Bone marrow (tissue), 2 donors: ENCODE results near the gene SIGLEC14.
A peak's percentile ranks its signal among the peaks of the same experiment; 100 is the strongest.

Experiments
- DNase-seq, 2 donors: peaks; one replicate each; lab custom pipeline; 2025; lab: John Stamatoyannopoulos, UW

Gene SIGLEC14

DNA sequence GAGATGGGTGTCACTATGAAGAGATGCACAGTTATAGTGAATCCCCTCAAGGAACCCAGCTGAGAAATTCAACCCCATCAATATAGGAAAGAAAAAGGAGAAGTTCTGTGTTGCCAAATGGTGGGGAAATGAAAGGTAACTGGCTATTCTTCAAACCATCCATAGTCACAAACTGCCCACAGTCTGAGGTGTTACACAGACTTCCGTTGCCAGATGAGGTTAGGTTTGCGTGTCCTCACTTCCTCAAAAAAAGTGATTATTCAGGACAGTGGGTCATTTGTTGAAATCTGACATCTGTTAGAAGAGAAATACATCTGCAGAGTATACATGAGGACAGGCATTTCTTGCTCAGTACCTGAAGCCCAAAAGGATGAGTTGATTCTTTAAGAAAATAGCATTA, 25.4 kb downstream of the SIGLEC14 start:
- no peak for DNase-seq

DNA sequence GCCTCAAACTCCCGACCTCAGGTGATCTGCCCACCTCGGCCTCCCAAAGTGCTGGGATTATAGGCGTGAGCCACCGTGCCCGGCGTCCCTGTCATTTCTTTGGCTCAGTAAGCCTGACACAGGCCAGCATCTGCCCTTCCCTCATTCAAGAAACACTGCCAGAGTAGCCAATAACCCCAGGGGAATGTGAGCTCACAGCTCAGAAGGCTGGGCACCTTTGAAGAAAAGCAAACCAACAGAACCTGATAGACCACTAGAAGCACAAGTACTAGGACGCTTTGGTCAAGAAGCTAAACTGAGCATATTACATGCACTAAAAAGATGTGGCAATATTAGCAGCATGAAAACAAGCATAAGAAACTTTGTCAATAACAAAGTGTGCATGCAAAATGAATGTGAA, 30.6 kb downstream of the SIGLEC14 start:
- DNase-seq = no peak

DNA sequence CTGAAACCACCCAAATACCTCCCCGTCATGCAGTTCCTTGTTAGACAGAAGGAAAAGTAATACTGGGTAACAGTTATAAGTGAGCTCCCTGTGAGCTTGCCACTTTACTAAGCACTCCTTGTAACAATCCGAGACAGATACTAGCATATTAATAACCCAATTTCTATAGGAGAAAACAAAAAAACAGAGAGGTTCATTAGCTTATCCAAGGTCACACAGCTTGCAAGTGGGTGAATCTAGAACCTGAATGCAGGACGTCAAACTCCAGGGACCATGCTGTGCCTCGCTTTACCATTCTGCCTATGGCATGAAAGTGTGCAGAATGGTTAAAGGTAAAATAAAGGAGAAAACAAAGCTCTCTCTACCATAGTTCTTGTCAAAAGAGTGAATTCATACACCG, 31.8 kb downstream of the SIGLEC14 start:
- DNase-seq = no peak

DNA sequence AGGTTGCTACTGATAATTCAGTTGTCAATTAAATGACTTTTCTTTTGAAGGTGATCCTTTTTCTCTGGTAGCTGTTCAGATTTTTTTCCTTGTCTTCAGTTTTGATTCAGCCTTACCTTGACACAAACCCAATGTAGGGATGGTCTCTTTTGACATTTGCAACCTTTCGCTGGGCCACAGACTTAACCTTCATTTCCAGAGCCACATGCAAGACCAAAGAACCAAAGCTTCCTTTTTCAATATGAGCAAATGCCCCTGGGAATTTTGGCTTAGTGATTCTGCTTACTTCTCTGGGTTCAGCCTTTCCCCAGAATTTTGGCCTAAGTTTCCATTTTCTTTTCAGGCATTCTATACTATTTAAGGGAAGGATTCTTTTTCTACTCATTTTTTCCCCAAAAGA, 36.0 kb downstream of the SIGLEC14 start:
- DNase-seq = no peak

DNA sequence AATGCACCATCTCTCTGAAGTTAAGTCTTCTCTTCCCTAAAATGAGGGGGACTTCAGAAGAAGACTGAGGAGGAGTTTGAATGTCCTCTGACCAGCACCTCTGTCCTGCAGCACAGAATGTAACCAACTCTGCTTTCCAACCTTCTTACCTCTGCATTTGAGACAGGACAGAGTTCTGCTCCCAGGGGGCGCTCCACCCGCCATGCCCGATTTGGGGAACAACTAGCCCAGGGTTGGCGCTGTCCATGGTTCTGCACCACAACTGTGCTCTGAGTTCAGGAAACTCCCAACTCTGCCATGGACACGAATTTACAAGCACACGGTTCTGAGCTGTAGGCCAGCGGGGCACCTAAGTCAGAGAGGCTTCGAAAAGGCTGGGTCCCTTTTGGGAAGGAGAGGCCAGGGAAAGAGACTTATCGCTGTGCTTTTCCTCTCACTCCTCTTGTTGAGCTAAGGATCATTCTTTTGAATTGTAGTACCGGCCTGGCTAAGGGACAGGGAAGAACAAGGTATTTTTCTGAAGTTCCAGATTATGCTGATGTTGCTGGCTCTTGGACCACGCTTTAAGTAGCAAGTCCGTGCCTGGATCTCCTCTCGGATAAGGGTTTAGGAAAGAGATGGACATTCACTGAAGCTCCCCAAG, 38.6 kb downstream of the SIGLEC14 start:
- peak; percentile 58 to 73 for DNase-seq

DNA sequence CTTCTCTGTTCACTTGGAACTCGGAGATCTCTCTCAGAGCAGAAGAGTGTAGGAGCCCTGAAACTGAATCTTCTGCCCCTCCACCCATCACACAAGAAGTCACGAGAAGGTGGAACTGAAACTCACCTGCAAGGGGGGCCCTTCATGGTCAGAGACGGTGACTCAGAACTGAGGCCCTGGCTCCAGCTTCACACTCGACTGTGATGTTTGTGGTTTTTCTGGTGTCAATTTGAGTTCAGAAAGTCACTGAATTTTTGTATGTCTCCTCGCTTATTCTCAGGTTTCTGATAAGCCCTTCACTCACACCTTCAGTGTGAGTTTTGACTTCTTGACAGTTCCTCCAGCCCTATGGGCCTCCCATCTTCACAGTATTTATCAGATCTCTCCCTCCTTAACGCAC, 39.5 kb downstream of the SIGLEC14 start:
- DNase-seq = no peak

DNA sequence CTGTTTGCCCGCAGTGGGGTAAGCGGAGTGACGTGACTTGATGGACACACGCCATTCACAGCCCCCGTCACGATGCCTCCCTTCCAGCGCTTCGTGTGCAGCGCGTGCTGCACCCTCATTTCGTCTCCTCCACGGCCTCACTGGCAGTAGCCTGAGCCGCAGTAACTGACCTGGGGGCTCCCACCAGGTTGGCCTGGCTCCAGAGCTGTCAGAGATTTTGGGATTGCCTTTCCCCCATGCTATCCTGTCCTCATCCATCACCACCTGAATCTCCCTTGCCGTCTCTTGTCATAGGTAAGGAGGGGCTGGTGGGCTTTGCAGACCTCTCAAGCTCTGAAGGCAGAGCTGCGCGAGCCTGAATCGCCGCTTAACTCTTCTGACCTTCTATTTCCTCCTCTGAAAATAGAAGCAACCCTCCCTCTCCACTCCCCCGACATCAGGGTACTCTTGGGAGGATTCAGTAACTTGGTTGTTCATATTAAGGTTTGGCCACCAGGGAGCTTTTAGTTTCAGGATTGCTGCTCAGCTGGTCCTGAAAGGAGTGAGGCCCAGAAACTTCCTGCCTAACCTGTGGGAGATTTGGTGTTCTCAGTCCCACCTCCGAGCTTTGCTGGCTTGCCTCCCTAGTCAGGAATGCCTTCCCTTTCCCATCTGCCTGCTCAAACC, 44.3 kb downstream of the SIGLEC14 start:
- no peak for DNase-seq

DNA sequence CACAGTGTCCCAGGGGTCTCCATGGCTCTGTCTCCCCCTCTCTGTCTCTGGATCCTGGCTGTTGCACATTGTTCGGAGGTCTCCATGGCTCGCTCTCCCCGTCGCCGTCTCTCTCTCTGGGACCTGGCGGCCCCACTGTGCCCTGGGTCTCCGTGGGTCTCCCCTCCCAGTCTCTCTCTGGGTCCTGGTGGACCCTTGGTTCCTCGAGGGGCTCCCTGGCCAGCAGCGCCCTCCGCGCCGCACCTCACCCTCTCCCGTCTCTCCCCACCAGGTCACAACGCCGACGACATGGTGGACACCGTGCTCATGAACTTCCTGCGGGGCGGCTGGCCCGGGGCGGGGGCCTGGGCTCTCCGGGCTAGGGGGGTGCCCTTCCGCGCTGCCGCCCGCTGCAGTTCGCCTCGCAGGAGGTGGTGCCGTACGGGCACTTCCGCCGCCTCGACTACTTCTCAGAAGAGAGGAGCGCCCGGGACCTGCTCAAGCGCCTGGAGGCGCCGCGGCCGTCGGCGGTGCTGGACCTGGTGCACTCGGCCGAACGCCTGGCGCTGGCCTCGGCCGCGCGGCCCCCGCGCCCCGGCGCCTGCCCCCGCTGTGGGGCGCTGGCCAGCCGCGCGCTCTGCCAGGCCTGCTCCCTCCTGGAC, 45.6 kb downstream of the SIGLEC14 start:
- DNase-seq = no peak

DNA sequence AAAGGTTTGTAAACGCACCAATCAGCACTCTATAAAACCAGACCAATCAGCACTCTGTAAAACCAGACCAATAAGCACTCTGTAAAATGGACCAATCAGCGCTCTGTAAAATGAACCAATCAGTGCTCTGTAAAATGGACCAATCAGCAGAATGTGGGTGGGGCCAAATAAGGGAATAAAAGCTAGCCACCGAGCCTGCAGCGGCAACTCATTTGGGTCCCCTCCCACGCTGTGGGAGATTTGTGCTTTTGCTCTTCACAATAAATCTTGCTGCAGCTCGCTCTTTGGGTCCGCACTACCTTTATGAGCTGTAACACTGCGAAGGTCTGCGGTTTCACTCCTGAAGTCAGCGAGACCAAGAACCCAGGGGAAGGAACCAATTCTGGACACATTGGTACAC, 47.5 kb downstream of the SIGLEC14 start:
- DNase-seq = no peak

DNA sequence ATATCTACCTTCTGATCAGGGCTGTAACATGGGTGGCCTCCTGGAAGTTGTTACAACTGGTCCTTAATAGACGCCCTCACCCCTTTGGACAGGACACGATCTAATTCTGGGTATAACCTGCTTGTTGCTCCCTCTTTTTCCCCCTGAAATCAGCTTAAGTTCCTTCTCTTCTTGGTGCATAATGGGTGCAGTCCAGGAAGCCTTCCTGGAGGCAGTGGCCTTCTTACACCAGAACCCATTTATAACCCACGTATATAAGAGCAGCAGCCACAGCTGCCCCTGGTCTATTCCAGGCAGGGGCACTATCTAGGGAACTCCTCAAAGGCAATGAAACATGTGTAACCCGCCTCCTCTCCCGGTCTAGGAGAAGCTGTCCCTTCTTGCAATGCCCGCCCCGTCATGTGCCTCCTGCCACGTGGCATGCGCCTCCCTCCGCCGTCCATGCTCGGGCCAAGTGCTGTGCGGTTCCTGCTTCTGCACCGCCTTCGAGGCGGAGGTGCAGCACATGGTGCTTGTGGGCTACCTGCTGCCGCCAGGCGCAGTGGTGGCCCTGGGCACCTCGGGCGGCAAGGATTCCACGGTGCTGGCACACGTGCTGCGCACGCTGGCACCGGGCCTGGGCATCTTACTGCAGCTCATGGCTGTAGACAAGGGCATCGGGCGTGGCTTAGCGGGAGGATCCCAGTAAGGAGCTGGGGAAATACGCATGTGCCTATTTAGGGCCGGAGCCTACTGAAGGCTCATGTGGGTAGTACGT, 48.3 kb downstream of the SIGLEC14 start:
- DNase-seq = no peak

DNA sequence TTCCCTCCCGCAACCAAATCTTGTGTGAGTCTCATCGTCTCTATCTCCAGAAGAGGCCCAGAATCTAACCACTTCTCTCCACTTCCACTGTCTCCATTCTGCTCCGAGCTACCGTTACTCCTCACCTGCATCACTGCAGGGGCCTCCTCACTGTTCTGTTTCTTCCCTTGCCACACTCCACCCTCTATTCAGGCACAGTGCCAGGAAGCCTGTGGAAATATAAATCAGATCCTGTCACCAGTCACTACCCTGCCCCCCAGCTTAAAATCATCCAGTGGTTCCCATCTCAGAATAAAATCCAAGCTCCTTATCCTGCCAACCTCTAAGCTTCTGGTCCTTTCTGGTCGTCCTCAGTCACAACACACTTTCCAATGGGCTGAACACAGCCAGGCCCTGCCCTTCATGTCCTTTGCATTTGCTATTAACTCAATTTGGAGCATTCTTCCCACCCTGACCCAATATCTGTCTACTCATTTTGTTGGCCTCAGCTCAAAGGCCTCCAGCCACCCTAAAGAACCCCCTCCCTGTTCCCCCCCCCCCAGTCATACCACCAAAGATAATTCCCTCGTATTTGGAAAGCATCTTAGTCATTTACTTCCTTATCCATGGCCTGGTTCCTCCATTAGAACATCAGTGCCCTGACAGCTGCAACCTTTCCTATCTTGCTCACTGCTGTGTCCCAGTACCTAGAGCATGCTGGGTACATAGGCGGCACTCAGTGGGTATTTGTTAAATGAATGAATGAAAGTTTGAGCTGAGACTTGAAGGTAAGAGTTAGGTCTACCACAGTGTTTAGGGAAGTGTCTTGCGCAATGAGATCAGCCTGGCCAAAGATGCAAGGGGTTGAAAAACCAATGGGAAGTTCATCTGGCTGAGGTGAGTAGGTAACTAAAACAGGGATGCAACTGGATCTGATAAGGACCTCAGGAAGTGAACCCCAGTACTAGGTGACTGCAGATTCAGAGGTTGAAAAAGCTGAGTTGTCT, 51.1 kb downstream of the SIGLEC14 start:
- DNase-seq = no peak

DNA sequence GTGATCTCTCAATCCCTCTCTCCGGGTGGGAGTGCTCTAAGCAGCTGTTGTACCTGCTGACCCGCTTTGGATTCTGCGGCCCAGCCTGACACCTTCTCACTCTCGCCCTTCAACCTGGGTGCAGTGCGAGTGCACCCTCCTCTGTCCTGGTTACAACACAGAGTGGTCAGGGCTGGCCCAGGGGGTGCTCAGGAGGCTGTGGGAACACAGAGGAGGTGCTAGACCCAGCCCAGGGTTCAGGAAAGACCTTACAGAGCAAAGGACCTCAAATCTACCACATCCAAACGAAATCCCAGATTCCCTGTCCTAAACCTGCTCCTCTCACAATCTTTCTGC, 51.9 kb downstream of the SIGLEC14 start:
- no peak for DNase-seq

DNA sequence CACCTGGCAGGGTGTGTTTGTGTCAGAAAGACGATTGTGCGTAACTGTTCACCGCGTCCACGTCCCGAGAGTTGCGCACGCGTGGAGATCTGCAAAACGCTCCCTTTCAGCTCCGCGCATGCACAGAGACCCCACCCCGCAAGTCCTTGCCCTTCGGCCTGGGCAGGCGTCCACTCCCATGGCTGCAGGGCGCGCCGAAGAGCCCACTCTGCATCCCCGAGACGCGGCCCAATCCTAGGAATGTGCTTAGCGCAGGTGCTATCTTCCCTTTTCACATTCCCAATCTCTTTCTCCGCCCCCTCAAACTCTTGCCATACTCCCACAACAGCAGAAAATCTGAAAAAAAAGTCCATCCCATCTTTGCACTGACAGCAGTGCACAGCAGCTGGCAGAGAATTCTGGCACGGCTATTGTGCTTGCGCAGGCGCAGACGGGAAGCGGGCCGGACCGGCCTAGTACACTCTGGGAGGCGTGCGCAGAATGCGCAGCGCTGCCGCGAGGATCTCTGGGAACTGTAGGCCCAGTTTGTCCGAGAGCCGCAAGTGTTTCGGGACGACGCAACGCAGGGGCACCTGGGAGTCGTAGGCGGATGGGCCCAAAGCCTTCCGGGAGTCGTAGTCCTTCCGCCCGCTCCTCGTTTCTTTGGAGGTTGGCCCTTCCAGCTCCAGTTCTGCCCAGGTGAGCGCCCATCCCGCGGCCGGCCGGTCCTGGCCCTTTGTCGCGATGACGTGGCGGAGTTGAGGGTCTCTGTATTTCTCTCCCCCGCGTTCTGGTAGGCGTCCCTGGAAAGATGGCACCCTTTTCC, 52.5 kb downstream of the SIGLEC14 start:
- DNase-seq = peak; percentile 83 to 87

DNA sequence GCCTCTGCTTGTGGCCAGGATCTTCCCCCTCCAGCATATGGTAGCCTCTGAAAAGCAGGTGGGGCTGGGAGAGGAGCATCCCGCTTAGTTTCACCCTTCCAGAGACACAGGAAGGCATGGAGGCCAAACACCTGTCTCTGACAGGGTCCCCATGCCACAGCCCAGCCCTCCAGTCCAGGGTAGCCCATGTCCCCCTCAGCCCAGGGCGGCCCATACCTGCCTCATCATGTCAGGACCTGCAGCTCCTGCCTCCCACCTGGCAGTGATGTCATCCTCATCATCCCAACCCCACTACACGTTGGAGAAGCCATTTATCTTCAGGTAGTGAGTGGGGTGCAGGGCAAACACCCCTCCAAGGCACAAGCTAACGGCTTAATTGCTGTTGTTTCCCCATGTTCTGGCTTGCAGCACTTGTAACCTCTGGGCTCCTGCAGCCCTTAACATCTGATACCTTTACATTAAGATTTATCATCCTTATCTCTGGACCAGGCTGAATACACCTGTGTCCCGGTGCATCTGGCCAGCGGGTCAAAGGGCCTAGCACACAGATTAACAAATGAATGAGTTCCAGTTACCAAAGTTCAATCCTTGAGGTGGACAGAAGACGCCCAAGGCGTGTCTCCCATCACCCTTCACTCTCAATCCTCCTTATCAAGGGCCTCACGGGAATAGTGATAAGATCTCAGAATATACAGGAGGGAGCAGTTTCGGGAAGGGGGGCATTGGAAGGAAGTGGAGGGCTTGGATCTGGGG, 53.3 kb downstream of the SIGLEC14 start:
- DNase-seq = no peak
